ENCODE data around the gene WWOX.

GRCh38 chr16:79248351-79248750 lies 1148.9 kb downstream of the WWOX start:
- TF ChIP-seq CTCF (IDR thresholded peaks at IDR 0.05) (no peak), EP300 (IDR thresholded peaks at IDR 0.05) (no peak), POLR2AphosphoS5 (IDR thresholded peaks at IDR 0.05) (no peak), POLR2A (IDR thresholded peaks at IDR 0.05) (no peak)

Data from gastroesophageal sphincter (tissue), 3 donors.